WTC11 (cell line): Measurements from ENCODE around the gene GLYAT.

Experiments
- CREB1 ChIP-seq: sonication (generic); formaldehyde crosslinking; IDR thresholded peaks from 2 replicates; pipeline ENCODE4 v1.8.0; 2023; ENCODE audit warnings: mild to moderate bottlenecking, missing genetic modification reagents
- CREM ChIP-seq: sonication (generic); formaldehyde crosslinking; IDR thresholded peaks from 2 replicates; pipeline ENCODE4 v1.8.1; 2022; ENCODE audit warnings: mild to moderate bottlenecking, missing genetic modification reagents, moderate library complexity
- GABPB1 ChIP-seq: sonication (generic); formaldehyde crosslinking; IDR thresholded peaks from 2 replicates; pipeline ENCODE4 v1.8.1; 2023; ENCODE audit warnings: mild to moderate bottlenecking, missing genetic modification reagents
- NR2C2 ChIP-seq: sonication (generic); formaldehyde crosslinking; IDR thresholded peaks from 2 replicates; pipeline ENCODE4 v1.8.0; 2022; ENCODE audit warnings: mild to moderate bottlenecking, missing genetic modification reagents
- TEAD1 ChIP-seq: sonication (generic); formaldehyde crosslinking; IDR thresholded peaks from 2 replicates; pipeline ENCODE4 v1.8.0; 2022; ENCODE audit warnings: mild to moderate bottlenecking, missing genetic modification reagents
- ZNF121 ChIP-seq: sonication (generic); formaldehyde crosslinking; IDR thresholded peaks from 2 replicates; pipeline ENCODE4 v1.8.0; 2023; ENCODE audit warnings: missing genetic modification reagents
- TF ChIP-seq, protein P1 (sequence below): fragments of 200-600 bp; IDR thresholded peaks from 2 replicates; pipeline ENCODE4 v1.8.0; 2022; ENCODE audit warnings: antibody characterized with exemption
- TF ChIP-seq, protein P2 (sequence below): sonication (generic); formaldehyde crosslinking; IDR thresholded peaks from 2 replicates; pipeline ENCODE4 v1.8.1; 2022; ENCODE audit warnings: missing genetic modification reagents, borderline replicate concordance
- TF ChIP-seq, protein P3 (sequence below): sonication (generic); formaldehyde crosslinking; IDR thresholded peaks from 2 replicates; pipeline ENCODE4 v1.8.0; 2022; ENCODE audit warnings: mild to moderate bottlenecking, missing genetic modification reagents

DNA sequence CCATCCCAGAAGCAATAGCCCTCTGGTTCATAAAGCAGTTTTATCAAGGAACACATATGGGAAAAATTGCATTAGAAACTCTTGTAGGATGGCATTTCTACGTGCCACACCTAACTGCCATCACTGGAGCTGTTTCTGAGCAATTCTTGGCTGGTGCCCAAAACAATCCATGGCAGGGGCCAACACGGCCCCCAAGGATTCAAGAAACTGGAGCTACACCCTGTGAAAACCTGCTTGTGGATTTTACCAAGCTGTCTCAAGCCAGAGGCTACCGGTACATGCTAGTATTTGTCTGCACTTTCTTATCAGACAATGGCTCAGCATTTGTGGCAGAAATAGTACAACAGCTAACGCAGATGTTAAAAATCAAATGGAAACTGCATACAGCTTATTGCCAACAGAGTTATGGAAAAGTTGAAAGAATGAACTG lies 42.4 kb upstream of the GLYAT start:
- TF ChIP-seq, protein P1, sequence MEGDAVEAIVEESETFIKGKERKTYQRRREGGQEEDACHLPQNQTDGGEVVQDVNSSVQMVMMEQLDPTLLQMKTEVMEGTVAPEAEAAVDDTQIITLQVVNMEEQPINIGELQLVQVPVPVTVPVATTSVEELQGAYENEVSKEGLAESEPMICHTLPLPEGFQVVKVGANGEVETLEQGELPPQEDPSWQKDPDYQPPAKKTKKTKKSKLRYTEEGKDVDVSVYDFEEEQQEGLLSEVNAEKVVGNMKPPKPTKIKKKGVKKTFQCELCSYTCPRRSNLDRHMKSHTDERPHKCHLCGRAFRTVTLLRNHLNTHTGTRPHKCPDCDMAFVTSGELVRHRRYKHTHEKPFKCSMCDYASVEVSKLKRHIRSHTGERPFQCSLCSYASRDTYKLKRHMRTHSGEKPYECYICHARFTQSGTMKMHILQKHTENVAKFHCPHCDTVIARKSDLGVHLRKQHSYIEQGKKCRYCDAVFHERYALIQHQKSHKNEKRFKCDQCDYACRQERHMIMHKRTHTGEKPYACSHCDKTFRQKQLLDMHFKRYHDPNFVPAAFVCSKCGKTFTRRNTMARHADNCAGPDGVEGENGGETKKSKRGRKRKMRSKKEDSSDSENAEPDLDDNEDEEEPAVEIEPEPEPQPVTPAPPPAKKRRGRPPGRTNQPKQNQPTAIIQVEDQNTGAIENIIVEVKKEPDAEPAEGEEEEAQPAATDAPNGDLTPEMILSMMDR, result no peak
- TF ChIP-seq, protein P2, sequence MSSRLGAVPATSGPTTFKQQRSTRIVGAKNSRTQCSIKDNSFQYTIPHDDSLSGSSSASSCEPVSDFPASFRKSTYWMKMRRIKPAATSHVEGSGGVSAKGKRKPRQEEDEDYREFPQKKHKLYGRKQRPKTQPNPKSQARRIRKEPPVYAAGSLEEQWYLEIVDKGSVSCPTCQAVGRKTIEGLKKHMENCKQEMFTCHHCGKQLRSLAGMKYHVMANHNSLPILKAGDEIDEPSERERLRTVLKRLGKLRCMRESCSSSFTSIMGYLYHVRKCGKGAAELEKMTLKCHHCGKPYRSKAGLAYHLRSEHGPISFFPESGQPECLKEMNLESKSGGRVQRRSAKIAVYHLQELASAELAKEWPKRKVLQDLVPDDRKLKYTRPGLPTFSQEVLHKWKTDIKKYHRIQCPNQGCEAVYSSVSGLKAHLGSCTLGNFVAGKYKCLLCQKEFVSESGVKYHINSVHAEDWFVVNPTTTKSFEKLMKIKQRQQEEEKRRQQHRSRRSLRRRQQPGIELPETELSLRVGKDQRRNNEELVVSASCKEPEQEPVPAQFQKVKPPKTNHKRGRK (CRISPR knock-in tag), result no peak
- no peak for TF ChIP-seq CREM (CRISPR knock-in tag)
- no peak for TF ChIP-seq GABPB1
- TF ChIP-seq, protein P3, sequence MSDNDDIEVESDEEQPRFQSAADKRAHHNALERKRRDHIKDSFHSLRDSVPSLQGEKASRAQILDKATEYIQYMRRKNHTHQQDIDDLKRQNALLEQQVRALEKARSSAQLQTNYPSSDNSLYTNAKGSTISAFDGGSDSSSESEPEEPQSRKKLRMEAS (CRISPR knock-in tag), result no peak
- TF ChIP-seq TEAD1 (CRISPR knock-in tag), result no peak
- no peak for TF ChIP-seq NR2C2 (CRISPR knock-in tag)
- no peak for TF ChIP-seq CREB1 (CRISPR knock-in tag)
- no peak for TF ChIP-seq ZNF121 (CRISPR knock-in tag)
